ENCODE measurements around the gene C17orf100. TPM values are rescaled to one million over a fixed set of nuclear protein-coding genes. Genes with fewer than 3 reads are reported as not detected.
"Not testable (repeated sequence)": the region's sequence is repeated elsewhere in the genome, so short reads cannot be mapped to it uniquely, and the experiment has no call there.

The C17orf100 gene
- total RNA-seq, 1 donor from 2014 or later, result 2.0 TPM

GRCh38 chr17:6648181-6648580 lies 3.4 kb upstream of the C17orf100 start:
- TF ChIP-seq, protein P1, sequence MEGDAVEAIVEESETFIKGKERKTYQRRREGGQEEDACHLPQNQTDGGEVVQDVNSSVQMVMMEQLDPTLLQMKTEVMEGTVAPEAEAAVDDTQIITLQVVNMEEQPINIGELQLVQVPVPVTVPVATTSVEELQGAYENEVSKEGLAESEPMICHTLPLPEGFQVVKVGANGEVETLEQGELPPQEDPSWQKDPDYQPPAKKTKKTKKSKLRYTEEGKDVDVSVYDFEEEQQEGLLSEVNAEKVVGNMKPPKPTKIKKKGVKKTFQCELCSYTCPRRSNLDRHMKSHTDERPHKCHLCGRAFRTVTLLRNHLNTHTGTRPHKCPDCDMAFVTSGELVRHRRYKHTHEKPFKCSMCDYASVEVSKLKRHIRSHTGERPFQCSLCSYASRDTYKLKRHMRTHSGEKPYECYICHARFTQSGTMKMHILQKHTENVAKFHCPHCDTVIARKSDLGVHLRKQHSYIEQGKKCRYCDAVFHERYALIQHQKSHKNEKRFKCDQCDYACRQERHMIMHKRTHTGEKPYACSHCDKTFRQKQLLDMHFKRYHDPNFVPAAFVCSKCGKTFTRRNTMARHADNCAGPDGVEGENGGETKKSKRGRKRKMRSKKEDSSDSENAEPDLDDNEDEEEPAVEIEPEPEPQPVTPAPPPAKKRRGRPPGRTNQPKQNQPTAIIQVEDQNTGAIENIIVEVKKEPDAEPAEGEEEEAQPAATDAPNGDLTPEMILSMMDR (IDR thresholded peaks at IDR 0.05), result peak; percentile 60
- Mint-ChIP-seq H3K4me3 (ENCODE audit: unreplicated experiment) (no peak overlapping the region), H3K27ac (ENCODE audit: unreplicated experiment) (no peak overlapping the region), H3K36me3 (ENCODE audit: low read depth) (peaks cover 6% of the 10 kb centered on the region), H3K27me3 (ENCODE audit: low read depth) (peaks cover under 1% of the 10 kb centered on the region), H3K4me1 (ENCODE audit: low read depth) (peaks cover 27% of the 10 kb centered on the region), H3K9me3 (ENCODE audit: low read depth) (no peaks in the 10 kb centered on the region)
- DNase-seq (ENCODE audit: low spot score), result no peak

DNA sequence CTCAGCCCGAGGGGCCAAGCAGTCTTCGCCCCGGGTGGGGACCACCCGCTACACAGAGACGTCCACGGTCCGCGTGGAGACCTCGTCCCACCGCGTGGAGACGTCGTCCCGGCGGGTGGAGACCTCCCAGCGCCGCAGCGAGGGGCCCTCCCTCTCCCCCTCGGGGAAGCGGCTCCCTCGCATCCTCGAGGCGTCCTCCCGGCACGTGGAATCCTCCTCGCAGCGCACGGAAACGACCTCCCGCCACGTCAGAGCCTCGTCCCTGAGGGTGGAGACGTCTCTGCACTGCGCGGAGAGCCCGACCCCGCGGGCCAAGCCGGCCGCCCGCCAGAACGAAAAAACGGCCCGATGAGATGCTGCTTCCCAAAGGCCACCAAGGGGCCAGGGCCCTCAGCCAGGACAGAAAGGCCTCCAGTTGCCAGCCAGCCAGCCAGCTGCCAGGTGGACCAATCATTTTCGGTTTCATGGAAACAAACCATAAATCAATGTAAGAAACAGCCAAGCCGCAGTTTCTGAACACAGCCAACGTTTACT lies 424 bp downstream of the C17orf100 start:
- H3K27me3 Mint-ChIP-seq (ENCODE audit: low read depth), result peaks cover 25% of the 10 kb centered on the region
- peak overlapping the region; percentile 91 for H3K4me3 Mint-ChIP-seq (ENCODE audit: unreplicated experiment)

GRCh38 chr17:6654841-6655731 lies 3.5 kb downstream of the C17orf100 start:
- Mint-ChIP-seq H3K36me3 (ENCODE audit: low read depth) (peaks cover 8% of the 10 kb centered on the region), H3K4me3 (ENCODE audit: unreplicated experiment) (peak overlapping the region; percentile 61), H3K9me3 (ENCODE audit: low read depth) (peaks cover 6% of the 10 kb centered on the region), H3K4me1 (ENCODE audit: low read depth) (peaks cover 37% of the 10 kb centered on the region), H3K27me3 (ENCODE audit: low read depth) (peaks cover 45% of the 10 kb centered on the region), H3K27ac (ENCODE audit: unreplicated experiment) (no peak overlapping the region)
- TF ChIP-seq, protein P1 (IDR thresholded peaks at IDR 0.05), result no peak
- no peak for DNase-seq (ENCODE audit: low spot score)

More for the DNA sequence above, 424 bp downstream of the C17orf100 start:
- Mint-ChIP-seq H3K4me1 (ENCODE audit: low read depth) (peaks cover 50% of the 10 kb centered on the region), H3K36me3 (ENCODE audit: low read depth) (peaks cover 10% of the 10 kb centered on the region), H3K9me3 (ENCODE audit: low read depth) (peaks cover 6% of the 10 kb centered on the region), H3K27ac (ENCODE audit: unreplicated experiment) (no peak overlapping the region)
- TF ChIP-seq, protein P1 (IDR thresholded peaks at IDR 0.05), result no peak
- DNase-seq (ENCODE audit: low spot score), result no peak

DNA sequence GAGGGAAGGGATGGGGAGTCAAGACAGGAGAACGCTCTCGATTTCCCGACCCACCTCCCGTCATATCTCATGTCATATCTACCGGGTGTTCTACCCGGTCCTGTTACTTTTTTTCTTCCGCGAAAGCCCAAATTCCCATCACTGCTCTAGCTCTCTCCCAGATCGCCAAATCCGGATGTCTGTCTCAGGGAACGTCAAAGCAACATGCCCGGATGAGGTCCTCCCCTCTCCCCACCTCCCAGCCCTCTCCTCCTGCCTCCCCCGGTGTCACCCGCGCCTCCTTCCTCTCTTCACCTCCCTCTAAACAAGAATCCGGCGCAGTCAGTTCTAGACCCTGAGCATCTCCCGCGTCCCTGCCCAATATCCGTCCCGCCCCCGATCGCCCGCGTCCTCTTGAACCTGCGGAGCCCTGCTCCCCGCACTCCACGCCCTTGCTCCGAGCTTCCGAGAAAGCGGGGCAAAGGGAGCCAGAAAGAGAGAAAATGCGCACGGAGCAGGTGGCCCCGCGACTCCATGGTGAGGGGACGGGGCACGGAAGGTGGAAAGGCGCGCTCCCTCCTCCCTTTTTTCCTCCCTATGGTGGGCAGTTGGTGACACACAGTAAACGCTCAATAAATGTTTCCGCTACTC lies 4.3 kb downstream of the C17orf100 start:
- not testable (repeated sequence) for DNase-seq (ENCODE audit: low spot score); H3K36me3 Mint-ChIP-seq (ENCODE audit: low read depth); H3K27ac Mint-ChIP-seq (ENCODE audit: unreplicated experiment); H3K9me3 Mint-ChIP-seq (ENCODE audit: low read depth)
- Mint-ChIP-seq H3K27me3 (ENCODE audit: low read depth) (peaks cover 53% of the 10 kb centered on the region), H3K4me1 (ENCODE audit: low read depth) (peaks cover 31% of the 10 kb centered on the region), H3K4me3 (ENCODE audit: unreplicated experiment) (peak overlapping the region; percentile 63)

DNA sequence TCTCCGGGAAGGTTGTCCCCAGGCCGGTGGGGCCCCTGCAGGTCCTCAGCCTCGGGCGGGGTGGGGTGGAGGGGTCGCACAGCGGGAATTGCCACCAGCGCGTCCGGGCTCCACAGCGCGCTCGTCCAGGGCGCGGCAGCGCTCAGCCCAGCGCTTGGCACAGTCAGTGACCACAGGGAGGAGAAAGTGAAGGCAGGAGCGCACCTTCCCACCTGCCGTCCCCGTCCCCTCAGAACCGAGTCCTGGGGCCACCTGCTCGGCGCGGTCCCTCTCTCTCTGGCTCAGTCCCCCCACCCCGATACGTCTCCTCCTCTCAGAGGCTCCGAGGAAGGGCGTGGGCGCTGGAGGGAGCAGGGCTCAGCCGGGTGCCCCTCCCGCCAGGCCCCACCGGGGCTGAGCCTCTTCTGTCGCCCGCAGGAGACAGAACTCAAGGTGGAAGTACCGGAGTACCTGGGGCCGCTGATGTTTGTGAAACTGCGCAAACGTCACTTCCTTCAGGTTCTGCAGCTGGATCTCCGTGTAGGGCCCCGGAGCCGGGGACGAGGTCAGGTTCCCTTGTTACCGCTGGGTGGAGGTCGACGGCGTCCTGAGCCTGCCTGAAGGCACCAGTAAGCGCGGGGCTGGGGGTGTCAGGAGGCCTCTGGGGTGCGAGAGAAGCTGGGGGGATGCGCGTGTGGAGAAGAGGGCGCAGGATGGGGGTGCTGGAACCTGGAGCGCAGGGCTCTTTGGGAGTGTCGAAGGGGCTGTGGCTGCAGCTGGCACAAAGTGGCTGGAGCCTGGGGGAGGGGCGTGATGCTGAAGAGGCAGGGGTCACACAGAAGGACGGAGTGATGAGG lies 5.5 kb downstream of the C17orf100 start:
- Mint-ChIP-seq H3K27me3 (ENCODE audit: low read depth) (peaks cover 62% of the 10 kb centered on the region), H3K4me3 (ENCODE audit: unreplicated experiment) (peak overlapping the region; percentile 33), H3K4me1 (ENCODE audit: low read depth) (peaks cover 31% of the 10 kb centered on the region)
- not testable (repeated sequence) for H3K36me3 Mint-ChIP-seq (ENCODE audit: low read depth); H3K27ac Mint-ChIP-seq (ENCODE audit: unreplicated experiment); H3K9me3 Mint-ChIP-seq (ENCODE audit: low read depth); DNase-seq (ENCODE audit: low spot score)
